ENCODE data around the gene JAKMIP2.

DNA sequence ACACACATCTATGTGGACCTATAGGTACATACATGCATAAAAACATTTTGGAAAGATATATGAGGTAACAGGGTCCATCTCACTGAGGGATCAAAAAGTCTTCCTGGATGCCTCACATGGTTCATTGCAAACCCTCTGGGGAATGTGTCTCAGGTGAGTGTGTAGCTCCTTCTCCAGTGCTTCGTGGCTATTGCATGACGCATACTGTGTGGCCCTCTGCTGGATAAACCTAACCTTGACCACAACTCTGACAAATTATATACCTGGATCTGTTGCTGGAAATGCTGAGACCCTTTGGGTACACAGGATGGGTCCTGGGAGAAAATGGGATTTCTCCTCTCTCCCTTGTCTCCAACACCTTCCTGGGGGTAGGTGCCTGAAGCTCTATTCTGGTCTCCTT is 91.9 kb downstream of the JAKMIP2 start:
- TF ChIP-seq CTCF (conservative IDR thresholded peaks at IDR 0.05), result 0 out of 2 replicates have a peak, but pooled peaks have one; percentile 20
- TF ChIP-seq EZH2 (IDR thresholded peaks at IDR 0.05; ENCODE audit: low read depth), result no peak
